Hepatocyte (in vitro differentiated cells): ENCODE measurements around the gene AKR1D1. TPM values are rescaled to one million over a fixed set of nuclear protein-coding genes. Genes with fewer than 3 reads are reported as not detected.

Experiments used
- DNase-seq: peaks from one replicate; pipeline ENCODE4 v3.0.0-alpha.2; 2016; ENCODE audit warnings: low spot score
- H2AFZ ChIP-seq: fragments of 200-600 bp; sonication (generic); 2 replicates; pipeline ENCODE4 v1.6.0; 2016; ENCODE audit warnings: antibody characterized with exemption, mild to moderate bottlenecking
- H3K27ac ChIP-seq: fragments of 200-600 bp; sonication (generic); 2 replicates; pipeline ENCODE4 v1.5.1; 2016; ENCODE audit warnings: mild to moderate bottlenecking
- H3K27me3 ChIP-seq: fragments of 200-600 bp; sonication (generic); 2 replicates; pipeline ENCODE4 v1.6.1; 2016
- H3K36me3 ChIP-seq: fragments of 200-600 bp; sonication (generic); replicated peaks from 2 replicates; pipeline ENCODE4 v1.5.1; 2016; ENCODE audit warnings: low read depth; ENCODE audit not compliant: insufficient read depth
- H3K4me1 ChIP-seq: fragments of 200-600 bp; sonication (generic); 2 replicates; pipeline ENCODE4 v1.5.1; 2016; ENCODE audit warnings: mild to moderate bottlenecking, moderate library complexity; ENCODE audit not compliant: insufficient read depth
- H3K4me2 ChIP-seq: fragments of 200-600 bp; sonication (generic); 2 replicates; pipeline ENCODE4 v1.6.0; 2016
- H3K4me3 ChIP-seq: fragments of 200-600 bp; sonication (generic); 2 replicates; pipeline ENCODE4 v1.5.1; 2016; ENCODE audit warnings: mild to moderate bottlenecking
- H3K79me2 ChIP-seq: fragments of 200-600 bp; sonication (generic); 2 replicates; pipeline ENCODE4 v1.6.0; 2017; ENCODE audit warnings: mild to moderate bottlenecking
- H3K9me2 ChIP-seq: fragments of 200-600 bp; sonication (generic); replicated peaks from 2 replicates; pipeline ENCODE4 v1.6.0; 2017; ENCODE audit warnings: mild to moderate bottlenecking; ENCODE audit not compliant: insufficient read depth
- H3K9me3 ChIP-seq: fragments of 200-600 bp; sonication (generic); 2 replicates; pipeline ENCODE4 v1.5.1; 2016; ENCODE audit warnings: low read depth, mild to moderate bottlenecking
- H4K20me1 ChIP-seq: fragments of 200-600 bp; sonication (generic); 2 replicates; pipeline ENCODE4 v1.6.0; 2016; ENCODE audit warnings: mild to moderate bottlenecking; ENCODE audit not compliant: insufficient read depth, poor library complexity, severe bottlenecking
- EZH2 ChIP-seq: fragments of 200-600 bp; sonication (generic); IDR thresholded peaks from 2 replicates; pipeline ENCODE4 v1.6.1; 2016; ENCODE audit warnings: antibody characterized with exemption, mild to moderate bottlenecking, borderline replicate concordance
- EZH2phosphoT487 ChIP-seq: fragments of 200-600 bp; sonication (generic); IDR thresholded peaks from one replicate; pipeline ENCODE4 v1.6.1; 2018; ENCODE audit warnings: antibody characterized with exemption, mild to moderate bottlenecking, low read depth, moderate library complexity; ENCODE audit not compliant: unreplicated experiment, severe bottlenecking
- WGBS: methylation state at CpG from one replicate; pipeline ENCODE4 v1.1.6; 2016; ENCODE audit warnings: low lambda C conversion rate; ENCODE audit errors: missing lambda C conversion rate; 5-methylcytosine and 5-hydroxymethylcytosine counted together
- polyA plus RNA-seq: library from polyadenylated mRNA; unstranded; fragments of >200 nt; fragmentation: Nextera tagmentation; extraction: Ambion mirVana; gene quantifications from 2 replicates; pipeline ENCODE4 v1.2.1, GENCODE V29; 2016
- total RNA-seq: library from RNA; depleted of rRNA; stranded (reverse); fragments of >200 nt; gene quantifications from 2 replicates; pipeline ENCODE4 v1.2.3, GENCODE V29; 2014
- TF ChIP-seq, protein P1 (sequence below): fragments of 200-600 bp; sonication (generic); IDR thresholded peaks from 2 replicates; pipeline ENCODE4 v1.5.1; 2016; ENCODE audit warnings: antibody characterized with exemption, mild to moderate bottlenecking; ENCODE audit not compliant: poor library complexity

Gene AKR1D1, protein sequence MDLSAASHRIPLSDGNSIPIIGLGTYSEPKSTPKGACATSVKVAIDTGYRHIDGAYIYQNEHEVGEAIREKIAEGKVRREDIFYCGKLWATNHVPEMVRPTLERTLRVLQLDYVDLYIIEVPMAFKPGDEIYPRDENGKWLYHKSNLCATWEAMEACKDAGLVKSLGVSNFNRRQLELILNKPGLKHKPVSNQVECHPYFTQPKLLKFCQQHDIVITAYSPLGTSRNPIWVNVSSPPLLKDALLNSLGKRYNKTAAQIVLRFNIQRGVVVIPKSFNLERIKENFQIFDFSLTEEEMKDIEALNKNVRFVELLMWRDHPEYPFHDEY
- total RNA-seq (19.4 and 25.4 TPM in 2 replicates), polyA plus RNA-seq (6.5 and 8.1 TPM in 2 replicates)

DNA sequence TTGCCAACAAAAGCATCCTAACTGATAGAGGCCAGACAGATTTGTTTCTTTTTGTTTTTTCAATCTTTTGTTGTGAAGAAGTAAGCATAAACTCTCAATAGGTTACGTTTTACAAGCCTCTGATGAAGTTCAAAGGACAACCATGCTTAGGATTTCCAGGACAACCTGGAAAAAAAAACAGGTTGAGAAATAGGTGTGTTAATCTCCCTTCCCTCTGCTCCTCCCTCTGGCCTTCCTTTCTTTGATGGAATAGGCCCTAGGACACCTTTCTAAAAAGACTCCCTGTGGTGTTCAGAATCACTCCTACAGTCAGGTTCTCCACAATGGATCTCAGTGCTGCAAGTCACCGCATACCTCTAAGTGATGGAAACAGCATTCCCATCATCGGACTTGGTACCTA is at the start of gene AKR1D1:
AKR1D1 (plus strand) TSS at position 264 of the 400 bp plus-strand sequence; CDS start at position 324, 60 bp downstream.
- WGBS: 93% methylated on average over 3 of the region's 3 CpGs
- Histone ChIP-seq H3K36me3 (no peaks in the 10 kb centered on the region), H3K27me3 (no peaks in the 10 kb centered on the region), H3K27ac (no peak within 1 kb of the TSS), H2AFZ (no peak within 1 kb of the TSS), H3K9me2 (no peaks in the 10 kb centered on the region), H4K20me1 (no peaks in the 10 kb centered on the region), H3K79me2 (no peaks in the 10 kb centered on the region), H3K9me3 (no peaks in the 10 kb centered on the region), H3K4me2 (no peak within 1 kb of the TSS), H3K4me1 (no peaks in the 10 kb centered on the region), H3K4me3 (no peak within 1 kb of the TSS)
- DNase-seq: no peak
- TF ChIP-seq EZH2phosphoT487: no peak
- TF ChIP-seq, protein P1, sequence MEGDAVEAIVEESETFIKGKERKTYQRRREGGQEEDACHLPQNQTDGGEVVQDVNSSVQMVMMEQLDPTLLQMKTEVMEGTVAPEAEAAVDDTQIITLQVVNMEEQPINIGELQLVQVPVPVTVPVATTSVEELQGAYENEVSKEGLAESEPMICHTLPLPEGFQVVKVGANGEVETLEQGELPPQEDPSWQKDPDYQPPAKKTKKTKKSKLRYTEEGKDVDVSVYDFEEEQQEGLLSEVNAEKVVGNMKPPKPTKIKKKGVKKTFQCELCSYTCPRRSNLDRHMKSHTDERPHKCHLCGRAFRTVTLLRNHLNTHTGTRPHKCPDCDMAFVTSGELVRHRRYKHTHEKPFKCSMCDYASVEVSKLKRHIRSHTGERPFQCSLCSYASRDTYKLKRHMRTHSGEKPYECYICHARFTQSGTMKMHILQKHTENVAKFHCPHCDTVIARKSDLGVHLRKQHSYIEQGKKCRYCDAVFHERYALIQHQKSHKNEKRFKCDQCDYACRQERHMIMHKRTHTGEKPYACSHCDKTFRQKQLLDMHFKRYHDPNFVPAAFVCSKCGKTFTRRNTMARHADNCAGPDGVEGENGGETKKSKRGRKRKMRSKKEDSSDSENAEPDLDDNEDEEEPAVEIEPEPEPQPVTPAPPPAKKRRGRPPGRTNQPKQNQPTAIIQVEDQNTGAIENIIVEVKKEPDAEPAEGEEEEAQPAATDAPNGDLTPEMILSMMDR: no peak
- TF ChIP-seq EZH2: no peak

DNA sequence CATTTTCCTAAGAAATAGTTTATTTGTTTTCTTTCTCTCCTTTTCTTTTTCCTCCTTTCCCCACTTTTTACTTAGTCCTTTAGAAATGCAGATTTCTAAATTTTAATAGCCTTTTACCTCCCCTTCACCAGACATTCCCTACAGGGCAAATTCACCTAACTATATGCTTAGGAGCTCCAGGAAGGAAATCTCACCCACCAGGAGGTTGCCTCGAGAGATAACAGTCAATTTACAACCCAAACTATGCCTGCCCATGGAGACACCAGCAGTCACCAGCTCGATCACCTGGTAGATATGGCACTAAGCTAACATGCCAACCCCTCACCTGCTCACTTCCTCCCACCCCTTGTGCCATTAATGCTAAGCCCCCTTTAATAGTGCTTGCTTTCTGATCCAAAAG is 49.2 kb upstream of the AKR1D1 start:
- no peak for DNase-seq
- TF ChIP-seq EZH2phosphoT487 (no peak), EZH2 (no peak)
- TF ChIP-seq, protein P1: no peak
- 51% methylated on average over 2 of the region's 2 CpGs for WGBS

DNA sequence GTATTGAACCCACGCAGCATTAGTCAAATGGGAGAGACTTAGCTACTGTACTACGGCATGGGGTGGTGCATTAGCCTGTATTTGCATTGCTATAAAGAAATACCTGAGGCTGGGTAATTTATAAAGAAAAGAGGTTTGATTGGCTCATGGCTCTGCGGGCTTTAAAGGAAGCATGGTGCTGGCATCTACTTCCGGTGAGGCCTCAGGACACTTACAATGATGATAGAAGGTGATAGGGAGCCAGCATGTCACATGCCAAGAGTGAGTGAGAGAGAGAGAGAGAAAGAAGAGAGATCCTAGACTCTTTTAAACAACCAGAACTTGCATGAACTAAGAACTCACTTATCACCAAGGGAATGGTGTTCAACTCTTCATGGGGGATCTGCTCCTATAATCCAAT is 47.1 kb upstream of the AKR1D1 start:
- H4K20me1 ChIP-seq: no peaks in the 10 kb centered on the region
- H3K9me2 ChIP-seq: no peaks in the 10 kb centered on the region
- H2AFZ ChIP-seq: no peak overlapping the region
- H3K27me3 ChIP-seq: no peaks in the 10 kb centered on the region
- no peak overlapping the region for H3K4me3 ChIP-seq
- H3K36me3 ChIP-seq: no peaks in the 10 kb centered on the region
- DNase-seq: no peak
- H3K27ac ChIP-seq: peak overlapping the region; percentile 45
- no peak overlapping the region for H3K4me2 ChIP-seq
- 84% methylated on average over 4 of the region's 4 CpGs for WGBS
- H3K9me3 ChIP-seq: peaks cover 9% of the 10 kb centered on the region
- no peaks in the 10 kb centered on the region for H3K79me2 ChIP-seq
- peaks cover 6% of the 10 kb centered on the region for H3K4me1 ChIP-seq
- TF ChIP-seq, protein P1: no peak
- TF ChIP-seq EZH2 (no peak), EZH2phosphoT487 (no peak)

More for the DNA sequence above, 49.2 kb upstream of the AKR1D1 start:
- H3K9me3 ChIP-seq: peaks cover 11% of the 10 kb centered on the region
- no peaks in the 10 kb centered on the region for H3K36me3 ChIP-seq
- no peak overlapping the region for H2AFZ ChIP-seq
- H4K20me1 ChIP-seq: no peaks in the 10 kb centered on the region
- H3K4me2 ChIP-seq: no peak overlapping the region
- H3K79me2 ChIP-seq: no peaks in the 10 kb centered on the region
- no peak overlapping the region for H3K27ac ChIP-seq
- H3K4me1 ChIP-seq: peaks cover 6% of the 10 kb centered on the region
- no peak overlapping the region for H3K4me3 ChIP-seq
- H3K27me3 ChIP-seq: no peaks in the 10 kb centered on the region
- no peaks in the 10 kb centered on the region for H3K9me2 ChIP-seq
